BE2C (cell line): ENCODE results near the gene MYO1G.

Source experiments
- DNase-seq: peaks from one replicate; pipeline ENCODE4 v3.0.0-alpha.2; 2020
- H3K27me3 ChIP-seq: fragments of 250-450 bp; sonication (Bioruptor Pico); 2 replicates; pipeline ENCODE4 v1.5.1; 2020; ENCODE audit warnings: mild to moderate bottlenecking
- H3K36me3 ChIP-seq: fragments of 250-450 bp; sonication (Bioruptor Pico); 2 replicates; pipeline ENCODE4 v1.5.1; 2020; ENCODE audit warnings: mild to moderate bottlenecking
- H3K4me1 ChIP-seq: fragments of 250-450 bp; sonication (Bioruptor Pico); 2 replicates; pipeline ENCODE4 v1.5.1; 2020
- H3K4me3 ChIP-seq: 2 replicates; pipeline ENCODE4 v1.5.1; 2011; ENCODE audit warnings: low read depth, low read length
- H3K9me3 ChIP-seq: fragments of 250-450 bp; sonication (Bioruptor Pico); 2 replicates; pipeline ENCODE4 v1.5.1; 2020
- CTCF ChIP-seq: IDR thresholded peaks from 2 replicates; pipeline ENCODE4 v1.5.1; 2012; ENCODE audit warnings: mild to moderate bottlenecking, low read depth, low read length

The MYO1G gene

GRCh38 chr7:44971188-44971901 is 7.5 kb downstream of the MYO1G start:
- H3K4me3 ChIP-seq: no peak overlapping the region
- H3K36me3 ChIP-seq: no peaks in the 10 kb centered on the region
- DNase-seq: no peak
- H3K9me3 ChIP-seq: no peaks in the 10 kb centered on the region
- no peaks in the 10 kb centered on the region for H3K4me1 ChIP-seq
- H3K27me3 ChIP-seq: no peaks in the 10 kb centered on the region
- TF ChIP-seq CTCF: no peak

GRCh38 chr7:44970523-44971051 is 8.2 kb downstream of the MYO1G start:
- no peak for DNase-seq
- H3K27me3 ChIP-seq: no peaks in the 10 kb centered on the region
- H3K9me3 ChIP-seq: no peaks in the 10 kb centered on the region
- no peak for TF ChIP-seq CTCF
- no peak overlapping the region for H3K4me3 ChIP-seq
- H3K36me3 ChIP-seq: no peaks in the 10 kb centered on the region
- H3K4me1 ChIP-seq: no peaks in the 10 kb centered on the region

GRCh38 chr7:44969701-44970522 is 8.9 kb downstream of the MYO1G start:
- Histone ChIP-seq H3K4me1 (no peaks in the 10 kb centered on the region), H3K4me3 (no peak overlapping the region), H3K9me3 (no peaks in the 10 kb centered on the region), H3K27me3 (no peaks in the 10 kb centered on the region), H3K36me3 (no peaks in the 10 kb centered on the region)
- no peak for TF ChIP-seq CTCF
- DNase-seq: no peak

GRCh38 chr7:44969049-44969700 is 9.6 kb downstream of the MYO1G start:
- no peaks in the 10 kb centered on the region for H3K9me3 ChIP-seq
- TF ChIP-seq CTCF: no peak
- no peak for DNase-seq
- H3K4me1 ChIP-seq: no peaks in the 10 kb centered on the region
- H3K36me3 ChIP-seq: no peaks in the 10 kb centered on the region
- no peaks in the 10 kb centered on the region for H3K27me3 ChIP-seq
- no peak overlapping the region for H3K4me3 ChIP-seq

- TF ChIP-seq CTCF: peak; percentile 59
- DNase-seq: peak; percentile 76
- H3K4me1 ChIP-seq: no peaks in the 10 kb centered on the region
- H3K9me3 ChIP-seq: no peaks in the 10 kb centered on the region
- no peaks in the 10 kb centered on the region for H3K27me3 ChIP-seq
- no peaks in the 10 kb centered on the region for H3K36me3 ChIP-seq
- 0 out of 2 replicates have a peak overlapping the region, but pooled peaks have one; percentile 16 for H3K4me3 ChIP-seq
These were observed 11.0 kb downstream of the MYO1G start for GRCh38 chr7:44967571-44968446.
